ENCODE results near the gene CDC42.
"Not testable (repeated sequence)": the region's sequence is repeated elsewhere in the genome, so short reads cannot be mapped to it uniquely, and the experiment has no call there.

CDC42 gene

DNA sequence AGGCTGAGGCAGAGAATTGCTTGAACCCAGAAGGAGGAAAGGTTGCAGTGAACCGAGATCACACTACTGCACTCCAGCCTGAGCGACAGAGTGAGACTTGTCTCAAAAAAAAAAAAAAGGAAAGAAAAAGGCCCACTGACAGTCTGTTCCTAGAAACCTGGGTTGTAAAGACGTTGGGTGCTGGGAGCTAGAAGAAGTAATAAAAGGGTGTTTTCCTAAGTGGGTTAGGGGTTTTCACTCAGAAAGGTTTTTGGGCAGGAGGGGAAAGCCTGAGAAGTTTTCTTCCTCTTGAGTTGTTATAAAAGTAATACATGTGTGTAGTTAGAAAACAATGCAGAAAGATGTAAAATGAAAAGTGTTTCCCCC is 25.6 kb upstream of the CDC42 start:
- peak overlapping the region; percentile 98 to 99 for H3K27ac Mint-ChIP-seq

DNA sequence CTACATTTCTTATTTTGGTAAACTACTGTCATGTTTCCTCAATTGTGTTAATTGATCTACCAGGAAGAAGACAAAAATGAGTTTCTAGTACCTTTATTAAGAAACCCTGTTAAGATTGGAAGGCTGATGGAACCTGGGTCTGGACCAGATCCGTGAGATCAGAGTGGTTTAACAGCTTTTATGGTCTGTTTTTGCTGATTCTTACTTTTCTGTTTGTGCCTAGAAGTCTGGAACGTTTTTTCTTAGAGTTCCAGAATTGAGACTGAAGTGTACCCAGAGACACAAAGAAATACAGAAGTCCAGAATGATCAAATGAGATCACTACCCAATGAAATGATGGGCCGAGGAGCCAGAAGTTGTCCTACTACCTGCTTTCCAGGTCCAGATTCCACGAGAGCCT is 22.5 kb upstream of the CDC42 start:
- Mint-ChIP-seq H3K27me3 (no peaks in the 10 kb centered on the region), H3K4me3 (no peak overlapping the region), H3K27ac (peak overlapping the region in 1 of 2 donors; percentile 78)

More for the DNA sequence above, 25.6 kb upstream of the CDC42 start:
- no peak for ATAC-seq
- DNase-seq: peak in 1 of 2 donors; percentile 22
- H3K4me3 Mint-ChIP-seq: peak overlapping the region; percentile 88 to 91
- no peaks in the 10 kb centered on the region for H3K9me3 Mint-ChIP-seq
- no peaks in the 10 kb centered on the region for H3K27me3 Mint-ChIP-seq
- peaks cover 80% of the 10 kb centered on the region for H3K4me1 Mint-ChIP-seq

DNA sequence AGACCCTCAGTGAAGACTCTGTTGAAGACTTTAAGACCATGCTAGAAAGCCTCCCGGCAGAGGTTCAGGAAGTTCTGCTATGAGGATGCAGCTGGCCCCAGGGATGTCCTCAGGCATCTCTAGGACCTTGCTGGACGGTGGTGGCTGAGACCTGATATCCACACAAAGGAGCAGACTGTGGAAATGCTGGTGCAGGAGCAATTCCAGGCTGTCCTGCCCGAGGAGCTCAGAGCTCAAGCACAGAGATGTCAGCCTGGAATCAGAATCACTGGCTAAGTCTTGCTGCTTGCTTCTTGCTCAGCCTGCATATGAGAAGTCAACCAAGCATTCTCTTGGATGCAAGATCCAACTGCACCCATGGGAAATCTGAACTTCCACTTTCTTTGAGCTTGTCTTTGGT is 22.0 kb upstream of the CDC42 start:
- ATAC-seq: no peak
- peaks cover 66% of the 10 kb centered on the region for H3K4me1 Mint-ChIP-seq
- no peak for DNase-seq
- H3K9me3 Mint-ChIP-seq: no peaks in the 10 kb centered on the region
- no peak overlapping the region for H3K4me3 Mint-ChIP-seq
- peak overlapping the region in 1 of 2 donors; percentile 78 for H3K27ac Mint-ChIP-seq
- H3K27me3 Mint-ChIP-seq: no peaks in the 10 kb centered on the region

More for the DNA sequence above, 22.5 kb upstream of the CDC42 start:
- H3K4me1 Mint-ChIP-seq: peaks cover 66% of the 10 kb centered on the region
- ATAC-seq (no peak), DNase-seq (no peak)
- H3K9me3 Mint-ChIP-seq: no peaks in the 10 kb centered on the region

DNA sequence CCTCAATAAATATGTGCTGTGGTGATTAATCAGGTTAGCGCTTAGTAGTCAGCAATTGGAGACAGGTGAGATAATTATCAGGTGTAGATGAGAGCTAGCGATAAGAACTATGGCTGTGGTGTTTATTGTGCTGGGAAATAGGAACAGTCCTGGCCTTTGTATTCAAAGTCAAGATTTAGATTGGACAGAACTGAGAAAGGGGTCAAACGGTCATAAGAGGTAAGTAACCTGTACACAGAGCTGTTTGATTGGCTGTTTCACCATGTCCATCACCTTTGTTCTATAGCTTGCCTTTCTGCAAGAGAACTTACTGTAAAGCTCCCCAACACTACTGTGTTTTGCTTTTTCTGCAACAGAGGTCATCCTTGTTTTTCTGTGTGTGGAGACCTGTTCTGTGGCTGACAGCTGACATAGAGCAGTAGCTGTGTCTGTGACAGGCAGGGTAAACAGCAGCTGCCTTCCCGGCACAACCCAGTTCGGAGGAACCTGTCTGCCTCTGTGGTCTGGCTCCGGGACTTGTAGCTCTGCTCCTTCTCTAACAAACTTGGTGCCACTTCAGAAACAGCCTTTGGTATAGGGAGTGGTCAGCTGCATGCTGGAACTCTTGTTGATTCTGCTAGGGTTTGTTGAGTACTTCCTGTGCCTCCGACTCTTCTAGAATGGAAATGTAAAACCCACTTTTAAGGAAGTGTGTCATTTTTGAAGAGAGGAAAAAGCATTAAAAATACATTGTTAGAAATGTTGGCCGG is 21.1 kb upstream of the CDC42 start:
- Mint-ChIP-seq H3K4me3 (peak overlapping the region; percentile 67), H3K27ac (peak overlapping the region in 1 of 2 donors; percentile 93), H3K27me3 (no peaks in the 10 kb centered on the region), H3K4me1 (peaks cover 58% of the 10 kb centered on the region), H3K9me3 (no peaks in the 10 kb centered on the region)
- peak; percentile 62 for ATAC-seq
- DNase-seq: peak in 1 of 2 donors; percentile 38

DNA sequence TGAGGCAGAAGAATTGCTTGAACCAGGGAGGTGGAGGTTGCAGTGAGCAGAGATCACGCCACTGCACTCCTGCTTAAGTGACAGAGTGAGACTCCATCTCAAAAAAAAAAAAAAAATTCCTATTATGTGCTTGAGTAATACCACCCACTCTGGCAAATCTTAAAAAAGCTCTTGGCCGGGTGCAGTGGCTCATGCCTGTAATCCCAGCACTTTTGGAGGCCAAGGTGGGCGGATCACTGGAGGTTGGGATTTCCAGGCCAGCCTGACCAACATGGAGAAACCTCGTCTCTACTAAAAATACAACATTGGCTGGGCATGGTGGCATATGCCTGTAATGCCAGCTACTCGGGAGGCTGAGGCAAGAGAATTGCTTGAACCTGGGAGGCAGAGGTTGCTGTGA is 17.7 kb upstream of the CDC42 start:
- H3K4me3 Mint-ChIP-seq, H3K27me3 Mint-ChIP-seq, DNase-seq, H3K27ac Mint-ChIP-seq, ATAC-seq, H3K9me3 Mint-ChIP-seq: not testable (repeated sequence)
- H3K4me1 Mint-ChIP-seq: peaks cover 51% of the 10 kb centered on the region

DNA sequence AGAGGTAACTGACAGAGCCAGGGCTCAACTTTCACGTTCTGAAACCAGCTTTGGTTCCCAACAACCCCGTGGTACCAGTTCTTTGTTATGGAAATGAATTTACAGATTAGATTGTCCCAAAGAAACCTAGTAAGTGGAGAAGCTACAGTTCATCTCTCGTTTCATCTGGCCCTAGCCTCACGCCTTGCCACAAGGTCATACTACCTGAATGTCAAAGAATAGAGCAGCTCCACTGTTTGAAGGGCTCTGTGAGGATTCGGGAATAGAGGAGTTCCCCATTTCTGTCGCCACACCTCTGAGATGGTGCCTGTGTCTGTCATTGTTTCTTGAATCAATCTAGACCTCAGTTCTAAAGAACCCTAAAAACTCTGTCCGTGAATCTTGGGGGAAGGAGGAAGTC is 15.0 kb upstream of the CDC42 start:
- Mint-ChIP-seq H3K27ac (no peak overlapping the region), H3K9me3 (no peaks in the 10 kb centered on the region), H3K4me3 (no peak overlapping the region), H3K27me3 (no peaks in the 10 kb centered on the region), H3K4me1 (peaks cover 46% of the 10 kb centered on the region)
- ATAC-seq (no peak), DNase-seq (no peak)

DNA sequence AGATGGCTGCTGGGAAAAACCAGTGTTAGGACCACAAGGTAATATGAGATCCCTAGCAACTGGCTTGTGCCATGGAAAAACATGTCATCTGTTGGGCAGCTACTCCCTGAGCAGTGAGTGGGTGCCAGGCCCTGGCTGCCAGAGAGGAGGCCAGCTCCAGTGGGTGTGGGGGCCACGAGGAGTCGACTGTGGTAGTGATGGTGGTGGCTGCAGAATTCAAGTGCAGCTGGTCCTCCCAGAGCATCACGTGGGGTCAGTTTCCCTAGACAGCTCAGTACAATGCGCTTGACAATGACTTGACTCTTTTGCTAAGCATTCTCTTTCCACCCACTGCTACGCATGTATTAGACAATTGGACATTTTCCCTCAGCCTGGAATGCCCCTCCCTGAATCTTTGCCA is 14.5 kb upstream of the CDC42 start:
- Mint-ChIP-seq H3K27me3 (no peaks in the 10 kb centered on the region), H3K4me1 (peaks cover 49% of the 10 kb centered on the region), H3K9me3 (no peaks in the 10 kb centered on the region), H3K4me3 (no peak overlapping the region), H3K27ac (no peak overlapping the region)
- DNase-seq (no peak), ATAC-seq (no peak)

DNA sequence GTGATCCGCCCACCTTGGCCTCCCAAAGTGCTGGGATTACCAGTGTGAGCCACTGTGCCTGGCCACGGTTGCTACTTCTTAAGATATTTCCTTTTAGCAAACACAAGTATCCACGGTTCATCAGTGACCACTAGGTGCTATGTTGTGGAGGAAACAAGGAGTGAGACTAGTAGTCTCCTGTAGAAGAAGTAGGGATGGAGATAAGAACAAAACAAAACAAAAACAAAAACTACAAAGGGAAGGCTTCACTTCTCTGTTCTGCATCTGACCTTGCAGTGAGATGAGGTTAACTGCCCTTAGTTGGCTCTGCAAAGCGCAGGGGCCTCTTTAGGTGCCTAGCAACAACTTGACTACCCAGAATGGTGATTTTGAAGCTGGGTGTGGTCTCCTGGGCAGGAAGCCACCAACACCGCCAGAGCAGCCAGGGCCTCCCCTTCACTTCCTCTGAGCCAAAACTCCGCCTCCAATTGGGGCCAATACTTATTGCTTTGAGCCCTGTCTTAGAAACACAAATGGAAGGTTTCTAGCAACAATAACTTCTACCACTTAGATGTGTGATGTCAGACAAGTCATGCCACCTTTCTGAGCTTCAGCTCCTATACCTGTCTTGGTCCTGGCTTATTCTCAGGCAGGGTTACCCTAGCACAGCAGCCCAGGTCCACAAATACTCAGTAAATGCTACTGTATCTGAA is 12.8 kb upstream of the CDC42 start:
- peak overlapping the region; percentile 75 to 82 for H3K4me3 Mint-ChIP-seq
- H3K27ac Mint-ChIP-seq: peak overlapping the region; percentile 96 to 99
- no peaks in the 10 kb centered on the region for H3K9me3 Mint-ChIP-seq
- H3K4me1 Mint-ChIP-seq: peaks cover 63% of the 10 kb centered on the region
- DNase-seq (peak; percentile 86 to 95), ATAC-seq (peak; percentile 99)
- H3K27me3 Mint-ChIP-seq: no peaks in the 10 kb centered on the region

DNA sequence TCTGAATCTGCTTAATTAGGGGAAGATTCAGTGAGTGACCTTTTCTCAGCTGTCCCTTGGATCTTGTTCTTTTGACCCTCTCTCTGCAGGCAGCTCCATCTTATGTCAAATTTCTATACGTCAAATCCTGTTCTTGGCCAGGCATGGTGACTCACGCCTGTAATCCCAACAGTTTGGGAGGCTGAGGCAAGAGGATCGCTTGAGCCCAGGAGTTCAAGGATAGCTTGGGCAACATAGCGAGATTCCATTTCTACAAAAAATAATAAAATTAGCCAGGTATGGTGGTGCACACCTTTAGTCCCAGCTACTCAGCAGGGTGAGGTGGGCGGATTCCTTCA is 12.3 kb upstream of the CDC42 start:
- no peaks in the 10 kb centered on the region for H3K27me3 Mint-ChIP-seq
- peaks cover 2 to 3% of the 10 kb centered on the region in 2 donors for H3K9me3 Mint-ChIP-seq
- ATAC-seq (no peak), DNase-seq (no peak)
- peak overlapping the region; percentile 75 to 82 for H3K4me3 Mint-ChIP-seq
- peaks cover 68% of the 10 kb centered on the region for H3K4me1 Mint-ChIP-seq
- peak overlapping the region; percentile 96 to 99 for H3K27ac Mint-ChIP-seq

DNA sequence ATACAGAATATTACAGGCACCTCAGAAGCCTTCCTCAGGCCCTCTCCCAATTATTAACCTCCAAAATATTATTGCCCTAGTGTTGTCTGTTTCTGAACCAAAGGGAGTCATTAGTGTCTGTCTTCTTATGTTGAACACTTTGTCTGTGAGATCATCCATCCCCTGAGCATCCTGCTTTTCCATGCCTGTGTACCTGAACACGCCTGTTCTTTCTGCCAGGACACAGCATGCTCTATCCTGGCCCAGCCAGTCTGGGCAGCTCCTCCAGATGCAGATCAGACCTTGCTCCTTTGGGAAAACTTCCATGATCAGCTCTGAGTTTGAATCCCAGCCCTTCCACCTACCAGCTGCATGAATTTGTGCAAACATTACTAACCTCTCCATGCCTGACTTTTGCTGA is 11.0 kb upstream of the CDC42 start:
- Mint-ChIP-seq H3K4me1 (peaks cover 72% of the 10 kb centered on the region), H3K9me3 (peaks cover 6 to 8% of the 10 kb centered on the region in 2 donors), H3K27me3 (no peaks in the 10 kb centered on the region), H3K4me3 (peak overlapping the region in 1 of 2 donors; percentile 0), H3K27ac (peak overlapping the region; percentile 8 to 81)
- ATAC-seq (no peak), DNase-seq (no peak)

DNA sequence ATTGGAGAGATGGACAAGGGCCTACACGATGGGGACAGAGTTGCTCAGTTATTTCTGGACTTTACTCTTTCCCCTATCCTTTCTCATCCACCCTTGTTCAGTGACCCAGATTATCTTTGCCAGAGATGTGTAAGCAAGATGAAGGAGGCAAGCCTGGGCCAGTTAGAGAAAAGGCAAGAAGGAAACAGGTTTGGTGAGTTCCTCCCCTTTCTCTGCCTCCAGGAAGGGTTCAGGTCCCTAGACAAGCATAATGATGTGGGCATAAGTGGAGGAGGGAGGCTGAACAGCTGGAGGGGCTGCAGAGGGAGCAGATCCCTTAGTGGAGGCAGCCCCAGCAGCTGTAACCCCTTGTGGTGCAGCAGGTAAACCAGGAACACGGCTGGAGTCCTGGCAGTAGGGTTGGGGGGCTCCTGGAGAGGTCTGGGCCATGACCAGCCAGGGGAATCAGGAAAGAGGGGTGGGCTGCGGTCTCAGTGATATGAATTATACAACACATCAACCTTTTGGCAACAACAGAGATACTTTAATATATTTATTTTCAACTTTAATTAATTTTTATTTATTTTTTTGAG is 9.2 kb upstream of the CDC42 start:
- H3K9me3 Mint-ChIP-seq: peaks cover 6 to 8% of the 10 kb centered on the region in 2 donors

DNA sequence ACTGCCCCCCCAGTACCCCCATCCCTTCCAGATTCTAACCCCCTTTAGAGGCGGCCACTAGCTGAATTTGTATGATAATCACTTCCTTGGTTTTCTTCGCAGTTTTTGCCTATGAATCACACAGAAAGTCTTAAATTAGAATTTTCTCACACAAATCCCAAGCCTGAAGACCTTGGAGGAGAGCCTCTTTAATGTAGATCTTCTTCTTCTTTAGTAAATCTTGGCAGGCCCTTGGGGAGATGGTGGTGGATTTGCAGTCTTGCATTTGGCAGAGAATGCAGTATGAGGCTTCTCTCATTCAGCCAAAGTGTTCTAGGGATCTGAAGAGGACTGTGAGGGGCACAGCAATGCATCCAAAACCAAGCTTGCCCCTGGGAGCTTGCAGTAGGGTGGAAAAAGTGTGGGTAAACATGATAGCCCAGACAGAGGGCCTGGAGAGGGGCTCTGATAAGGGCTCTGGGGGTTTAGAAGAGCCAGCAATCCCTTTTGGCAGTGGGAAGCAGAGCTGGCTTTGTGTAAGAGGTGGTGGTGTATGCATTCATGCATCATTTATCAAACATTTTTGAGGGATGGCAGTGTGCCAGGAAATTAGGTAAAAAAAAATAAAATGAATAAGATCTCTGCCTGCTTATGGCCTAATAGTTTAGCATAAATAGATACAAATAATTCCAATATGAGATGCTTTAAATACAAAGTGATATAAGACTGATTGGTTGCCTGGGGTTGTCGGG is 7.7 kb upstream of the CDC42 start:
- H3K4me3 Mint-ChIP-seq: no peak overlapping the region
- ATAC-seq (no peak), DNase-seq (no peak)
- H3K27ac Mint-ChIP-seq: peak overlapping the region in 1 of 2 donors; percentile 41
- peaks cover 6 to 8% of the 10 kb centered on the region in 2 donors for H3K9me3 Mint-ChIP-seq
- no peaks in the 10 kb centered on the region for H3K27me3 Mint-ChIP-seq
- peaks cover 77% of the 10 kb centered on the region for H3K4me1 Mint-ChIP-seq

More for the DNA sequence above, 9.2 kb upstream of the CDC42 start:
- no peak overlapping the region for H3K4me3 Mint-ChIP-seq
- ATAC-seq: no peak
- H3K27me3 Mint-ChIP-seq: no peaks in the 10 kb centered on the region
- H3K27ac Mint-ChIP-seq: no peak overlapping the region
- peaks cover 79% of the 10 kb centered on the region for H3K4me1 Mint-ChIP-seq
- DNase-seq: no peak

DNA sequence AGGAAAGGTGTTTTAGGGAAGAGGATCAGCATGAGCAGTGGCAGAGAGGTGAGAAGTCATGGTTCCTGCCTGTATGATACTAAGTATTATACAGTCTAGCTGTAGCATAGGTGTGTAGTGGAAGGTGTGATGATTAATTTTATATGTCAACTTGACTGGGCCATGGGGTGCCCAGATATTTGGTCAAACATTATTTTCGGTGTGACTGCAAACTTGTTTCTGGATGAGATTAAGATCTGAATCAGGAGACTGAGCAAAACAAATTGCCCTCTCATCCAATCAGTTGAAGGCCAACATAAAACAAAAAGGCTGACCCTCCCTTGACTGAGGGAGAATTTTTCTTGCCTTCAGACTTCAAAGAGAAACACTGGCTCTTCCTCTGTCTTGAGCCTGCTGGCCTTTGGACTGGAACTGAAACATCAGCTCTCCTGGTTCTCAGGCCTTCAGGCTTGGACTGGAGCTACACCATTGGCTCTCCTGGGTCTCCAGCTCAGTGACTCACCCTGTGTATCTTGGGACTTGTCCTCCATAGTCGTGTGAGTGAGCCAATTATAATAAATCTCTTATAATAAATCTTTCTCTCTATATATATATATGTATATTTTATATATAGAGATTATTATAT is 6.8 kb upstream of the CDC42 start:
- Mint-ChIP-seq H3K27ac (peak overlapping the region in 1 of 2 donors; percentile 2), H3K4me1 (peaks cover 69% of the 10 kb centered on the region), H3K4me3 (no peak overlapping the region), H3K9me3 (peaks cover 6 to 8% of the 10 kb centered on the region in 2 donors), H3K27me3 (no peaks in the 10 kb centered on the region)
- DNase-seq (no peak), ATAC-seq (no peak)

DNA sequence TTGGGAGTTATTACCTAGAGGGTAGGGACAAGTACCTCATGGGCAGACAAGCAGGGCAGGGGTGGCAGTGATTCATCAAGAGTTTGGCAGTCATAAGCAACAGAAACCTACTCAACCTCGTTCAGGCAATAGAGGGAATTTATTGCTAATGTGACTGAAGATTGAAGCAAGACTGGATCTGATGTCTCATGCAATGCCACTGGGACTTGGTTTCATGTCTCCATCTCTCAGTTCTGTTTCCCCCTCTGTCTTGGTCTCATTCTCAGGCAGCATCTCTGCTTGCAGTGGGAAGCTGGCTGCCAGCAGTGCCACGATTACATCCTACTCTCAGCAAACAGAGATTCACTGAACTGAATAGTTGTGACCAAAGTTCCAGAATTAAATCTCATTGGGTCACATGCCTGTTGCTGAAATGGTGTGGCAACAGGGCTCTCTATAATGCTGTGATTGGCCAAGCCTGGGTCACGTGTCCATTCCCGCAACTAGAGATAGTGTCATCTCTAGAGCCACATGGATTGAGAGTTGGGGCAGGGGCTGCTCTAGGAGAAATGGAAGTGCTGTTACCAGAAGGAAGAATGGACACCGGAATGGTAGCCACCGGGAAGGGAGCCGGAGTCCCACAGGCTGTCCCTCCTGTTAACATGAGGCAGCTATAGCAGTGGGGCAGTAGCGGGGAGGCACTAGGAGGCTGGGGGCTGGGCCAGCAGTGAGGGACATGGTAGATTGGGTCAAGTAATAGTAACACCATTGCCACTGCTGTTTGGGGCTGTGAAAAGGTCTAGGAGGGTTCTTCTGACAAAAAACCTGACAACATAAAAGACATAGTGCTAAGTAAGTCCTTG is 3.9 kb upstream of the CDC42 start:
- Mint-ChIP-seq H3K27ac (peak overlapping the region; percentile 79 to 94), H3K27me3 (no peaks in the 10 kb centered on the region), H3K4me1 (peaks cover 64% of the 10 kb centered on the region), H3K9me3 (peaks cover 6 to 8% of the 10 kb centered on the region in 2 donors), H3K4me3 (peak overlapping the region; percentile 48 to 67)
- DNase-seq (peak in 1 of 2 donors; percentile 57), ATAC-seq (peak; percentile 60)
